ENCODE measurements around the gene ATP10A. TPM values are rescaled to one million over a fixed set of nuclear protein-coding genes. Genes with fewer than 3 reads are reported as not detected.
A peak's percentile ranks its signal among the peaks of the same experiment; 100 is the strongest.

ATP10A gene
- total RNA-seq = 1 to 10 TPM; 1.4 to 10.0 (median 3.6) TPM

GRCh38 chr15:25863111-25863967 is at the start of gene ATP10A:
Gene ATP10A (minus strand): TSS chr15:25863327. CDS start chr15:25863096, 231 bp downstream.
- Histone ChIP-seq H3K27ac (peak within 1 kb of the TSS; percentile 69 to 83 (median 78)), H3K4me1 (peaks cover 13 to 34% (median 26%) of the 10 kb centered on the region in 4 donors), H3K4me3 (peak within 1 kb of the TSS; percentile 46 to 62 (median 54)), H3K27me3 (no peaks in the 10 kb centered on the region), H3K36me3 (no peaks in the 10 kb centered on the region), H3K9me3 (no peaks in the 10 kb centered on the region)
- 30 to 37% methylated on average over 3 to 63 of the region's 85 CpGs for WGBS, 2 donors (ENCODE audit: low coverage in 1 of 2)
- intact Hi-C loops (cut with DNase I; ENCODE audit: low total_unique reads) (no loop called here), in situ Hi-C loops (cut with MboI; ENCODE audit: low pct_ligation_motif_present in 1 of 4, low pct_unique_long_range_greater_than_20kb in 1 of 4, low sequenced_read_pairs in 3 of 4) (loop anchor here in 1 of 4 donors (25.0 kb wide), 1 partner anchor 224 kb away; no protein-coding TSS in a partner anchor)
- DNase-seq = no peak
- no peak for TF ChIP-seq POLR2AphosphoS5 (IDR thresholded peaks at IDR 0.05)
- TF ChIP-seq CTCF (IDR thresholded peaks at IDR 0.05) = no peak
- no peak for TF ChIP-seq POLR2A (IDR thresholded peaks at IDR 0.05)
- no peak for TF ChIP-seq EP300 (IDR thresholded peaks at IDR 0.05; ENCODE audit: low read depth)

GRCh38 chr15:25912035-25912434 is 48.9 kb upstream of the ATP10A start:
- Histone ChIP-seq H3K27me3 (no peaks in the 10 kb centered on the region), H3K36me3 (no peaks in the 10 kb centered on the region), H3K27ac (no peak overlapping the region), H3K4me3 (no peak overlapping the region), H3K4me1 (no peaks in the 10 kb centered on the region), H3K9me3 (no peaks in the 10 kb centered on the region)
- no peak for DNase-seq
- 52 to 73% methylated on average over 2 to 3 of the region's 3 CpGs for WGBS, 2 donors (ENCODE audit: low coverage in 1 of 2)
- intact Hi-C loops (cut with DNase I; ENCODE audit: low total_unique reads) (no loop called here), in situ Hi-C loops (cut with MboI; ENCODE audit: low pct_ligation_motif_present in 1 of 4, low pct_unique_long_range_greater_than_20kb in 1 of 4, low sequenced_read_pairs in 3 of 4) (no loop called here)
- TF ChIP-seq CTCF (IDR thresholded peaks at IDR 0.05) (no peak), EP300 (IDR thresholded peaks at IDR 0.05; ENCODE audit: low read depth) (no peak), POLR2A (IDR thresholded peaks at IDR 0.05) (no peak), POLR2AphosphoS5 (IDR thresholded peaks at IDR 0.05) (no peak)

- DNase-seq = no peak
- no peak for TF ChIP-seq EP300 (IDR thresholded peaks at IDR 0.05; ENCODE audit: low read depth)
- no peak for TF ChIP-seq POLR2A (IDR thresholded peaks at IDR 0.05)
- TF ChIP-seq POLR2AphosphoS5 (IDR thresholded peaks at IDR 0.05) = no peak
- no peak for TF ChIP-seq CTCF (IDR thresholded peaks at IDR 0.05)
- Histone ChIP-seq H3K4me3 (no peak overlapping the region), H3K4me1 (no peaks in the 10 kb centered on the region), H3K9me3 (no peaks in the 10 kb centered on the region), H3K27ac (no peak overlapping the region), H3K27me3 (no peaks in the 10 kb centered on the region), H3K36me3 (no peaks in the 10 kb centered on the region)
- 92% methylated on average over 4 of the region's 4 CpGs for WGBS, 2 donors (ENCODE audit: low coverage in 1 of 2)
- intact Hi-C loops (cut with DNase I; ENCODE audit: low total_unique reads) = no loop called here
- in situ Hi-C loops (cut with MboI; ENCODE audit: low pct_ligation_motif_present in 1 of 4, low pct_unique_long_range_greater_than_20kb in 1 of 4, low sequenced_read_pairs in 3 of 4) = no loop called here
These were observed 47.7 kb upstream of the ATP10A start for GRCh38 chr15:25910832-25911231.

- no peak overlapping the region for H3K4me3 ChIP-seq
- no peaks in the 10 kb centered on the region for H3K27me3 ChIP-seq
- H3K27ac ChIP-seq = no peak overlapping the region
- no peak for DNase-seq
- H3K4me1 ChIP-seq = no peaks in the 10 kb centered on the region
- TF ChIP-seq POLR2AphosphoS5 (IDR thresholded peaks at IDR 0.05) (no peak), EP300 (IDR thresholded peaks at IDR 0.05; ENCODE audit: low read depth) (no peak), CTCF (IDR thresholded peaks at IDR 0.05) (no peak), POLR2A (IDR thresholded peaks at IDR 0.05) (no peak)
- intact Hi-C loops (cut with DNase I; ENCODE audit: low total_unique reads) = no loop called here
- H3K36me3 ChIP-seq = no peaks in the 10 kb centered on the region
- H3K9me3 ChIP-seq = no peaks in the 10 kb centered on the region
- in situ Hi-C loops (cut with MboI; ENCODE audit: low pct_ligation_motif_present in 1 of 4, low pct_unique_long_range_greater_than_20kb in 1 of 4, low sequenced_read_pairs in 3 of 4) = no loop called here
- WGBS, 2 donors (ENCODE audit: low coverage in 1 of 2) = 93 to 99% methylated on average over 8 to 16 of the region's 16 CpGs
These were observed 46.7 kb upstream of the ATP10A start for GRCh38 chr15:25909806-25910205.
